HG03575 (cell line): ENCODE results near the gene APBA2.
"Not testable (repeated sequence)": the region's sequence is repeated elsewhere in the genome, so short reads cannot be mapped to it uniquely, and the experiment has no call there.

Source experiments
- ATAC-seq: cut with Tn5 transposase; IDR thresholded peaks from one replicate; pipeline ENCODE4 v1.9.1; 2021; ENCODE audit not compliant: unreplicated experiment, insufficient number of reproducible peaks, low FRiP score; ENCODE audit errors: extremely low read depth

APBA2 gene

DNA sequence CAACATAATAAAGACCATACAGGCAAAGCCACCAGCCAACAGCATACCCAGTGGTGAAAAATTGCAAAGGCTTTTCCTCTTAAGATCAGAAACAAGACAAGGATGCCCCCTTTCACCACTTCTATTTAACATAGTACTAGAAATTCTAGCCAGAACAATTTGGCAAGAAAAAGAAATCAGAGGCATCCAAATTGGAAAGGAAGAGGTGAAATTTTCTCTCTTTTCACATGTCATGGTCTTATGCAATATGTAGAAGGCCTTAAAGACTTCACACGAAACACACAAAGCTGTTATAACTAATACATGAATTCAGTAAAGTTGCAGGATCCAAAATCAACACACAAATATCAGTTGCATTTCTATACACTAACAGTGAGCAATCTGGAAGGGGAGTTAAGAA lies 120.2 kb downstream of the APBA2 start:
- ATAC-seq, result no peak

DNA sequence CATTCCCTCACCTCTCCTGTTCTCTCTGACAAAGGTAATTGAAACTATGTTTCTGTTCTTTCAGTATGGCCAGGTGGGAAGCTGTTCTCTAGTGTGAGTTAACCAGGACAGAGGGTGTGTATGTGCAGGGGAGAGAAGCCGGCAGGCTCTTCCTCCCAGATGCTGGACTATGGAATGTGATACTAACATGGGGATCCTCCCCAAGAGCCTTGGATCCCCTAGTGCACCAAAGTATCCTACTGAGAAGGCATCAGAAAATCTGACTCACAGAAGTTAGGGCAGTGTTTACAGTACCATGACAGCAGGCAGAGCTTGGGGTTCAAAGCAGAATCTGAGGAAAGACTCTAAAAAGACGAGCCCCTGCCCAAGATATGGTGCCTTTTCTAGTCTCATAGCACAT lies 123.1 kb downstream of the APBA2 start:
- no peak for ATAC-seq

DNA sequence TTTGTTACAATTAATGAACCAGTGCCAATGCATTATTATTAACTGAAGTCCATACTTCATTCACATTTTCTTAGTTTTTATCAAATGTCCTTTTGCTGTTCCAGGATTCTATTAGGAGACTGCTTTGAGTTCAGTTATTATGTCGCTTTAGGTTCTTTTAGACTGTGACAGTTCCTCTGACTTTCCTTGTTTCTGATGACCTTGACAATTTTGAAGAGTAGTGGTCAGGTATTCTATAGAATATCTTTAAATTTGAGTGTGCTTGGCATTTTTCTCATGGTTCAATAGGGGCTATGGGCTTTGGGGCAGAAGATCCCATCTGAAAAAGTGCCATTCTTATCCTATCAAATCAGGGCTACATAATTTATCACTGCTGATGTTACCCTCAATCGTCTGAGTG lies 126.3 kb downstream of the APBA2 start:
- ATAC-seq, result no peak

DNA sequence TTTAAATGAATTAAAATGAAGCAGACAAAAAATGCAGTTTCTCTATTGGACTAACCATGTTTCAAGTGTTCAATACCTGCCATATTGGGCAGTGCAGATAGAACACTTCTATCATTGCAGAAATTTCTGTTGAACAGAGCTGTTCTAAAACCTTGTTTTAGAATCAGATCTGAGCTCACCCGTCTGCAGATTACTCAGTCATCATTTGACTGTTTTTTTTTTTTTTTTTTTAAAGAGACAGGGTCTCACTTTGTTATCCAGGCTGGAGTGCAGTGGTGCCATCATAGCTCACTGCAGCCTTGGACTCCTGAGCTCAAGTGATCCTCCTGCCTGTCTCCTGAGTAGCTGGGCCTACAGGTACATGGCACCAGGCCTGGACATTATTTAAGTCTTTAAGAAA lies 128.7 kb downstream of the APBA2 start:
- no peak for ATAC-seq

GRCh38 chr15:29016518-29016917 lies 130.7 kb downstream of the APBA2 start:
- no peak for ATAC-seq

DNA sequence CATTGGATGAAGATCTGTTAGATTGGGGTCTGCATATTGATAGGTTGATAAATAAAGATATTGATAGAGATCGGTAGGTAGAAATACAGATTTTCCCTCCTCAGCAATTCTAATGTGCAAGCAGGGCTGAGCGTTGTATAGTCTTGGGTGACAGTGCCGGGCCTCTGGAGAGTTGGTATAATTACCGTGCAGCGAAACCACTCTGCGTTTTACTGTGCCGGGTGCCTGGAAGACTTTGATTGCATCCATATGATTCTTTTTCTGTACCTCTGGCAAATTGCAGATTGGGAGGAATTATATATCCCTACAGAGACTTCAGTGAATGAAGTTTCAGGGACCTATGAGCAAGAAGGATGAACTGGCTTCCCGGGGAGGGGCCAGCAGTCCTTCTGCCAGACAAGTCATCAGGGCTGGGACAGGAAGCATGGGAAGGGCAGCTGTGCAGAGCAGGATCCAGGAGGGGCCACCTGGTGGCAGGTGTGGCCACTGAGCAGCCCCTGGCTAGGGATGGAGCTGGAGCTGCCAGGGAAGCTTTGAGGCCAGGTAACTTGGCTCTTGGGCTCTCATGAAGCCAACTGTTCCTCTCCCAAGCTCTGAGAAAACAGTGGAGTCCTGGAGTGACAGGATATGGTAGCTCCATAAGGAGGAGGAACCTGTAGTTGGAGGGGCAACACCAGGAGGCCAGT lies 132.5 kb downstream of the APBA2 start:
- no peak for ATAC-seq

DNA sequence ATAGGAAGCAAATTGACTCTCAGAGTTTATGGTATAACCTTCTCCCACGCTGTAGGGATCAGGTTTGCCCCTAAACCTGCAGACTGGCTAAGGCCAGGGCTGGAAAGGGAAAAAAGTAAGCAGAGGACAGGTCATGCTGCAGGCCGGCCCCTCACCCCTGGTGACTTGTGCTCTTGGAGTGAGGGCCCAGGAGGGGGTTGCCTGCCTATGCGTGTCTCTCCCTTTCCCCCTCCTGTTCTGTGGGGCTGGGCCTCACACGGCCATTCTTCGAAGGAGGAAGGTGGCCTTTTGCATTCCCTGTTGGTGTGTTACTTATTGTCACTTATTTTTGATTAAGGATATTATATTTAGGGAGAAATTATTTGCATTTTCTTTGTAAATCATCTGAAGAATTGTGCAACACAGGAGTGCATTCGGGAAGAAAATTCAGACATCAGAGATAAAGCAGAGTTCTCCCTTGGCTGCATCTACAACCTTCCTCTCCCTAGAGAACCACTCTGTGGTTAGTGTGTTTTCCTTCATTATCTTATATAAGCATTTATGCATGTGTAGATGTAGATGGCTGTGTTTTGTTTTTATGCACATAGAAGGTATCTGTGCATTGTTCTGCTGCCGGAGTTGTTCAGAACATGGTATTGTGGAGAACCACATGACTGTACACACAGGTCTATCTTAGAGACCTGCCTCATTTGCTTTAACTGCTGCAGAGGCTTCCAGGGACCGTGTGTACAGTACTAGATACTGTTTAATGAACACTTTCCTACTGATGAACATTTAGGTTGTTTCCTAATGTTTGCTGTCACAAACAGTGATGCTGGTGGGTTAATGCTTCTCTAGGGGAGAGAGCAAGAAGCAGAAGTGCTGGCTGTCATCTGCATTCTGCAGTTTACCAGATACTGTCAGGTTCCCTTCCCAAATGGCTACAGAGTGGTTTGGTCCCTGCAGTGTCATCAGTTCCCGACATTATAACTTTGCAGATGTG lies 133.5 kb downstream of the APBA2 start:
- no peak for ATAC-seq

- ATAC-seq, result no peak
Observed at GRCh38 chr15:29021857-29022256, 136.1 kb downstream of the APBA2 start.

- ATAC-seq, result no peak
Observed at GRCh38 chr15:29024662-29025061, 138.9 kb downstream of the APBA2 start.

- ATAC-seq, result not testable (repeated sequence)
Observed at GRCh38 chr15:29025411-29025810, 139.6 kb downstream of the APBA2 start.

GRCh38 chr15:29028158-29028557 lies 142.4 kb downstream of the APBA2 start:
- ATAC-seq, result not testable (repeated sequence)

- no peak for ATAC-seq
Observed at GRCh38 chr15:29029651-29030195, 143.9 kb downstream of the APBA2 start.

- ATAC-seq, result no peak
Observed at GRCh38 chr15:29031502-29032228, 145.9 kb downstream of the APBA2 start.

- ATAC-seq, result no peak
Observed at GRCh38 chr15:29032229-29032625, 146.5 kb downstream of the APBA2 start.

GRCh38 chr15:29032751-29033150 lies 147.0 kb downstream of the APBA2 start:
- no peak for ATAC-seq

- ATAC-seq, result no peak
Observed at GRCh38 chr15:29034151-29034550, 148.4 kb downstream of the APBA2 start.

DNA sequence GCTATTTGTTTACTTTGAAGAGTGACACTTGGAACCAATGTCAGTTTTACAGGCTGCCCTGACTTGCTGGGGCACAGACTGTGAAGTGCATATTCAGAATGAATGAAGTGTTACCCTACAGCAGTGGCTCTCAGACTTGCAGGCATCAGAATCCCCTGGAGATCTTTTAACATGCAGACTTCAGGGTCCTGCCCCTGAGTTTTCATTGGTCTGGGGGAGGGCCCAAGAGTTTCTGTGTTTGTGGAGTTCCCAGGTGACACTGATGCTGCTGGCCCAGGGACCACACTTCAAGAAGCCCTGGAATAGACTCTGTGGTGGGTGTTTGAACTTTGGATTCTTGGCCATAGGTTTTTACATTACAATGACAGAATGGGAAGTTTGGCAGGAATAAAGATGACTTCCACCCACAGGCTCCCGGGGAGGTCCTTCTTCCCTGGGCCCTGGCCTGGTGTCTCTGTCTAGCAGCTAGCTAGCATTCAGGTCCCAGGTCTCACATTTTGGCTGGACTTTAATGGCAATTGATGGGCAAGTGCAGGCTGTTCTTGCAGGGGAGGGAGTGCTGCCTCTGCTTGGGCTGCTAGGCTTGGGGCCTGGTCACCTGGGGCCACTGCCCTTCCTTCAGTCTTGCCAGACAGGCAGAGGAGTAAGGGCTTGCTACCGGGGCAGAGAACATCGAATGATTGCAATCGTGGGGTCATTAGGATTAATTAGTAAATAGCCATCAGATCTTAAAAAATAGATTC lies 149.0 kb downstream of the APBA2 start:
- ATAC-seq, result no peak

DNA sequence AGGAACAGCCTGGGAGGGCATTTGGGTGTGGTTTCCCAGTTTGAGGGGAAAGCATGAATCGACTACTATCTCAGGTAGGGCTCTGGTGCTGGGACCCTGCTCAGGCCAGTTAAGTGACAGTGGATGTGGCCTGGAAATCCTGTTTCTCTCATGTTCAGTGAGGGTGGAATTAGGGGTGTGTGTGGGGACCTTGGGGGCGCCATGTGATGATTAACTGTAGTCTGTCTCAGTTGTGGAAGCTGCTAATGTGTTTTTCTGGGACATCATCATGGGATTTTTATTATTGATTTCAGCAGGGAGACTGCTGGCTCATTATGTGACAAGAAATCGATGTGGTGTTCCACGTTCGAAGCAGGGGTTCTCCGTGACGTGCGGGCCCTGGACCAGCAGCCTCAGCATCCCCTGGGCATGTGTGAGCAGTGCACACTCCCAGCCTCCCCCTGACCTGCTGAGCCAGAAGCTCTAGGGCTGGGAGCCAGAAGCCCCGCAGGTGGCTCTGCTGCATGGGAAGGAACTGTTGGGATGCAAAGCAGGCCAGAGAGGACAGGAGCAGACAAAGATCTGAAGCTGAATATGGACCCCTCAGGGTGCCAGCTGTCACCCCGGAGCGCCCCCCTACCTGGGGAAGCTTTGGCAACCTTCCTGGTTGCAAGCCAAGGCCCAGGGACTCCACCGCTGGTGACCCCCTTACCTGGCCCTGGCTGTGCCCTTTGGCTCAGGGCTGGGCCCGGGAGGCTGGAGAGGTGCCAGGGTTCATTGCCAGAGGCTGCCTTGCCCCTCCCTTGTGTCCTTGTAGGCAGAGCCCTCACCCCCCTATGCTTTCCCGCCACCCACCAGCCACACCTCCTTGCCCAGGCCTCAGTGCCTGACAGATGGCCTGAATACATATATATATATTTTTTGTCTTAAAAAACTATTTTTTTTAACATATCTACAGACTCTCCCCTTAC lies 149.8 kb downstream of the APBA2 start:
- no peak for ATAC-seq
